IMR-90 (cell line): ENCODE results near the gene MRPL12. TPM values are rescaled to one million over a fixed set of nuclear protein-coding genes. Genes with fewer than 3 reads are reported as not detected.
"Not testable (repeated sequence)": the region's sequence is repeated elsewhere in the genome, so short reads cannot be mapped to it uniquely, and the experiment has no call there.

Experiments used
- ATAC-seq: fragments of 200-7000 bp; cut with Tn5 transposase; 2 replicates; pipeline ENCODE4 v1.9.1; 2020; ENCODE audit warnings: low read depth, mild to moderate bottlenecking, moderate library complexity
- BruUV-seq: library from RNA; stranded (reverse); fragments of 400-500 nt; replicated peaks from 2 replicates; lab custom pipeline; 2021; lab: Mats Ljungman, UMichigan
- CTCF ChIA-PET: fragments of 300-600 bp; formaldehyde crosslinking; extraction: SDS; loops from one replicate; lab custom pipeline; 2021; ENCODE audit warnings: antibody characterized with exemption; lab: Yijun Ruan, JAX
- POLR2A ChIA-PET: fragments of 300-600 bp; sonication (Branson Sonifier 250); formaldehyde crosslinking; loops from one replicate; lab custom pipeline; 2022; ENCODE audit warnings: antibody characterized with exemption; ENCODE audit not compliant: unreplicated experiment; lab: Charles Lee
- DNase-seq: peaks from one replicate; pipeline ENCODE4 v3.0.0; 2013
- H2AFZ ChIP-seq: replicated peaks from 2 replicates; pipeline ENCODE3; 2013; ENCODE audit warnings: low read length, mild to moderate bottlenecking; ENCODE audit not compliant: poor library complexity
- H2AK5ac ChIP-seq: 2 replicates; pipeline ENCODE4 v1.6.1; 2013; ENCODE audit warnings: low read depth, low read length, inconsistent platforms
- H2AK9ac ChIP-seq: replicated peaks from 2 replicates; pipeline ENCODE3; 2013; ENCODE audit warnings: mild to moderate bottlenecking, low read depth, low read length, moderate library complexity; ENCODE audit not compliant: poor library complexity
- H2BK120ac ChIP-seq: 2 replicates; pipeline ENCODE4 v1.6.1; 2013; ENCODE audit warnings: low read depth, low read length, inconsistent platforms
- H2BK15ac ChIP-seq: 3 replicates; pipeline ENCODE4 v1.6.1; 2013; ENCODE audit warnings: low read depth, low read length, inconsistent platforms
- H2BK20ac ChIP-seq: 2 replicates; pipeline ENCODE4 v1.6.1; 2013; ENCODE audit warnings: low read depth, mild to moderate bottlenecking, inconsistent platforms, low read length, moderate library complexity
- H2BK5ac ChIP-seq: 2 replicates; pipeline ENCODE4 v1.6.1; 2013; ENCODE audit warnings: mild to moderate bottlenecking, low read depth, low read length, inconsistent platforms; ENCODE audit not compliant: poor library complexity, severe bottlenecking
- H3K14ac ChIP-seq: replicated peaks from 2 replicates; pipeline ENCODE4 v1.6.1; 2013; ENCODE audit warnings: low read depth, low read length, inconsistent platforms
- H3K18ac ChIP-seq: 2 replicates; pipeline ENCODE4 v1.6.1; 2013; ENCODE audit warnings: low read depth, low read length, control low read depth
- H3K23ac ChIP-seq: 2 replicates; pipeline ENCODE4 v1.6.1; 2013; ENCODE audit warnings: low read depth, low read length, inconsistent platforms
- H3K27ac ChIP-seq: 2 replicates; pipeline ENCODE4 v1.5.1; 2013; ENCODE audit warnings: mild to moderate bottlenecking, control low read depth, low read length; ENCODE audit not compliant: insufficient read depth
- H3K27me3 ChIP-seq: 2 replicates; pipeline ENCODE4 v1.6.1; 2013; ENCODE audit warnings: low read length; ENCODE audit not compliant: control insufficient read depth, insufficient read depth
- H3K36me3 ChIP-seq: 2 replicates; pipeline ENCODE4 v1.6.1; 2013; ENCODE audit warnings: low read length, mixed read lengths; ENCODE audit not compliant: control insufficient read depth, insufficient read depth
- H3K4ac ChIP-seq: 2 replicates; pipeline ENCODE4 v1.6.1; 2013; ENCODE audit warnings: low read depth, low read length, inconsistent platforms
- H3K4me1 ChIP-seq: 2 replicates; pipeline ENCODE4 v1.6.1; 2013; ENCODE audit warnings: low read length, mixed read lengths; ENCODE audit not compliant: control insufficient read depth, insufficient read depth
- H3K4me2 ChIP-seq: 2 replicates; pipeline ENCODE4 v1.6.1; 2013; ENCODE audit warnings: low read depth, mild to moderate bottlenecking, control low read depth, low read length, moderate library complexity
- H3K4me3 ChIP-seq: 2 replicates; pipeline ENCODE4 v1.5.1; 2013; ENCODE audit warnings: low read depth, mild to moderate bottlenecking, control low read depth, low read length, moderate library complexity; ENCODE audit not compliant: insufficient read depth
- H3K56ac ChIP-seq: 2 replicates; pipeline ENCODE4 v1.6.1; 2013; ENCODE audit warnings: low read length, inconsistent platforms; ENCODE audit not compliant: insufficient read depth; ENCODE audit errors: extremely low read depth
- H3K79me1 ChIP-seq, 2 experiments: 2 replicates each; pipeline ENCODE4 v1.6.1; 2013; ENCODE audit warnings: low read length in 2 of 2, inconsistent platforms in 1 of 2, low read depth in 1 of 2
- H3K9ac ChIP-seq: 2 replicates; pipeline ENCODE4 v1.6.1; 2013; ENCODE audit warnings: low read depth, low read length, control low read depth
- H3K9me1 ChIP-seq: 2 replicates; pipeline ENCODE4 v1.6.1; 2013; ENCODE audit warnings: low read length, inconsistent platforms; ENCODE audit not compliant: insufficient read depth
- H3K9me3 ChIP-seq: 2 replicates; pipeline ENCODE4 v1.6.1; 2013; ENCODE audit warnings: low read length; ENCODE audit not compliant: control insufficient read depth, insufficient read depth
- H4K20me1 ChIP-seq: 2 replicates; pipeline ENCODE4 v1.6.1; 2013; ENCODE audit warnings: low read length, inconsistent platforms; ENCODE audit not compliant: insufficient read depth
- H4K5ac ChIP-seq: 2 replicates; pipeline ENCODE4 v1.6.1; 2013; ENCODE audit warnings: mild to moderate bottlenecking, low read depth, low read length, control low read depth
- H4K8ac ChIP-seq, 2 experiments: 2 replicates each; pipeline ENCODE4 v1.6.1; 2013; ENCODE audit warnings: low read depth in 2 of 2, low read length in 2 of 2, control low read depth in 1 of 2, inconsistent platforms in 1 of 2
- H4K91ac ChIP-seq: 2 replicates; pipeline ENCODE4 v1.6.1; 2013; ENCODE audit warnings: low read depth, low read length, inconsistent platforms; ENCODE audit not compliant: insufficient read depth
- WGBS, 2 experiments: methylation state at CpG; one replicate each; pipeline versions ENCODE4 v1.1.5 to v1.1.7; 2013; ENCODE audit warnings: missing lambda C conversion rate in 2 of 2; ENCODE audit not compliant: insufficient read length in 1 of 2; ENCODE audit errors: extremely low coverage in 2 of 2; 5-methylcytosine and 5-hydroxymethylcytosine counted together
- dilution Hi-C: fragments of 300-500 bp; cut with HindIII; formaldehyde crosslinking; loops from one replicate; pipeline ENCODE4 v1.14.3; 2018; ENCODE audit warnings: low sequenced_read_pairs; ENCODE audit not compliant: unreplicated experiment
- in situ Hi-C: fragments of 300-500 bp; cut with MboI; formaldehyde crosslinking; loops from 3 replicates; pipeline ENCODE4 v1.14.3; 2019; ENCODE audit warnings: low sequenced_read_pairs, inconsistent platforms, mixed read lengths
- intact Hi-C: fragments of 100-400 bp; cut with micrococcal nuclease; formaldehyde crosslinking; loops from 2 replicates; pipeline ENCODE4 v1.10.0; 2022
- polyA plus RNA-seq, 3 experiments: library from polyadenylated mRNA; depleted of rRNA; stranded (reverse); fragments of >200 nt; gene quantifications; 2 replicates each; pipeline ENCODE4 v1.2.3, GENCODE V29; 2012; ENCODE audit warnings: low replicate concordance in 1 of 3
- total RNA-seq: library from RNA; depleted of rRNA; stranded (reverse); fragments of >200 nt; gene quantifications from 2 replicates; pipeline ENCODE4 v1.2.3, GENCODE V29; 2012

Gene MRPL12
- total and polyA plus RNA-seq, 2 of the 4 experiments (the other 2 are of a cell fraction) = 17.2 to 111 TPM

DNA sequence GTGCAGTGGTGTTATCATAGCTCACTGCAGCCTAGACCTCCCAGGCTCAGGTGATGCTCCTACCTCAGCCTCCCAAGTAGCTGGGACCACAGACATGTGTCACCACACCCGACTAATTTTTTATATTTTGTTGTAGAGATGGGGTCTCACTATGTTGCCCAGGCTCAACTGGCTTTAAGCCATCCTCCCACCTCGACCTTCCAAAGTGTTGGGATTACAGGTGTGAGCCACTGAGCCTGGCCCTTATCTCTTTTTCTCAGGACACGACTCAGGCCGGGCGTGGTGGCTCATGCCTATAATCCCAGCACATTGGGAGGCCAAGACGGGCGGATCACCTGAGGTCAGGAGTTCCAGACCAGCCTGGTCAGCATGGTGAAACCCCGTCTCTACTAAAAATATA is 36.4 kb downstream of the MRPL12 start:
- H2BK120ac ChIP-seq, H4K91ac ChIP-seq, H3K56ac ChIP-seq, H3K36me3 ChIP-seq, H3K23ac ChIP-seq, BruUV-seq, H2BK15ac ChIP-seq, H3K4me2 ChIP-seq, DNase-seq, H3K18ac ChIP-seq, H3K9ac ChIP-seq, H2AK5ac ChIP-seq, H3K14ac ChIP-seq, H3K4me1 ChIP-seq, H4K20me1 ChIP-seq, intact Hi-C loops, H3K9me3 ChIP-seq, in situ Hi-C loops, H4K8ac ChIP-seq, H3K4ac ChIP-seq, ATAC-seq, H2BK20ac ChIP-seq, H2AK9ac ChIP-seq, H3K4me3 ChIP-seq, H3K27ac ChIP-seq, dilution Hi-C loops, CTCF ChIA-PET, H3K79me1 ChIP-seq, H2BK5ac ChIP-seq, H3K9me1 ChIP-seq, H4K5ac ChIP-seq, H3K27me3 ChIP-seq, H2AFZ ChIP-seq: not testable (repeated sequence)
- WGBS, 2 experiments = no CpG with 5 or more reads among the region's 8 CpGs
- POLR2A ChIA-PET = interaction anchor here (0.6 kb wide), 1 partner anchor 107 kb away, joined by 4 read pairs; no protein-coding TSS in a partner anchor
